Osteocyte (in vitro differentiated cells): ENCODE measurements around the gene RPLP2. TPM values are rescaled to one million over a fixed set of nuclear protein-coding genes. Genes with fewer than 3 reads are reported as not detected.

Source experiments
- DNase-seq: peaks from one replicate; pipeline ENCODE4 v3.0.0; 2021; ENCODE audit warnings: mixed read lengths; ENCODE audit not compliant: unreplicated experiment; ENCODE audit errors: extremely low spot score
- H3K27ac Mint-ChIP-seq: one replicate; pipeline ENCODE4 v1.8.0; 2021; ENCODE audit warnings: mild to moderate bottlenecking, mixed read lengths; ENCODE audit not compliant: unreplicated experiment
- H3K27me3 Mint-ChIP-seq: one replicate; pipeline ENCODE4 v1.8.0; 2021; ENCODE audit warnings: mixed read lengths; ENCODE audit not compliant: unreplicated experiment
- H3K36me3 Mint-ChIP-seq: one replicate; pipeline ENCODE4 v1.8.0; 2021; ENCODE audit warnings: mixed read lengths; ENCODE audit not compliant: unreplicated experiment
- H3K4me1 Mint-ChIP-seq: one replicate; pipeline ENCODE4 v1.8.0; 2021; ENCODE audit warnings: mixed read lengths; ENCODE audit not compliant: unreplicated experiment
- H3K4me3 Mint-ChIP-seq: one replicate; pipeline ENCODE4 v1.8.0; 2021; ENCODE audit warnings: mild to moderate bottlenecking, moderate library complexity, mixed read lengths; ENCODE audit not compliant: unreplicated experiment
- H3K9me3 Mint-ChIP-seq: one replicate; pipeline ENCODE4 v1.8.0; 2021; ENCODE audit warnings: mixed read lengths; ENCODE audit not compliant: unreplicated experiment
- total RNA-seq: library from RNA; stranded (reverse); gene quantifications from 2 replicates; pipeline ENCODE4 v1.2.1, GENCODE V29; 2021
- TF ChIP-seq, protein P1 (sequence below): fragments of 200-600 bp; sonication (generic); IDR thresholded peaks from 2 replicates; pipeline ENCODE4 v1.5.0; 2021; ENCODE audit warnings: antibody characterized with exemption, mild to moderate bottlenecking, moderate library complexity

Gene RPLP2
- total RNA-seq, 1 donor from 2014 or later, result 1,500 TPM

DNA sequence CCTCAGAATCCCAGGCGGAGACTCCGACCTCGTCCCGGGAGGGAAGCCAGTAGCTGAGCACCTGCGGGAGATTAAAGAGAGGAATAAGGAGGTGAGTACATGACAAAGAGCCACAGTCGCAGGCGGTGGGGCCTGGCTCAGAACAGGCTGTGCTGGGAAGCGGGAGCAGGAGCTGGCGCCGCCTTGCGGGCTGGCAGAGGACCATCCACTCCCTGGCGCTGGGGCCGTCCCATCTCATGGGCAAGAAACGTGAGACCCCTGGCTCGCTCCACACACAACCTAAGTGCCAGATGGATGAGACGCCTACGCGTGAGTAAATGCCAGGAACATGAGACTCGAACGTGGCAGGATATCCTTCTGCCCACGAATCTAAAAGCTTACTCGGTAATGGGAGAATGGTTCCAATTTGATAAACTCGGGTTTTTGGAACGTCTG lies 26.2 kb upstream of the RPLP2 start:
- Mint-ChIP-seq H3K27me3 (no peaks in the 10 kb centered on the region), H3K9me3 (no peaks in the 10 kb centered on the region), H3K4me3 (no peak overlapping the region), H3K4me1 (peaks cover 12% of the 10 kb centered on the region), H3K36me3 (peaks cover 3% of the 10 kb centered on the region), H3K27ac (peak overlapping the region; percentile 80)
- TF ChIP-seq, protein P1, sequence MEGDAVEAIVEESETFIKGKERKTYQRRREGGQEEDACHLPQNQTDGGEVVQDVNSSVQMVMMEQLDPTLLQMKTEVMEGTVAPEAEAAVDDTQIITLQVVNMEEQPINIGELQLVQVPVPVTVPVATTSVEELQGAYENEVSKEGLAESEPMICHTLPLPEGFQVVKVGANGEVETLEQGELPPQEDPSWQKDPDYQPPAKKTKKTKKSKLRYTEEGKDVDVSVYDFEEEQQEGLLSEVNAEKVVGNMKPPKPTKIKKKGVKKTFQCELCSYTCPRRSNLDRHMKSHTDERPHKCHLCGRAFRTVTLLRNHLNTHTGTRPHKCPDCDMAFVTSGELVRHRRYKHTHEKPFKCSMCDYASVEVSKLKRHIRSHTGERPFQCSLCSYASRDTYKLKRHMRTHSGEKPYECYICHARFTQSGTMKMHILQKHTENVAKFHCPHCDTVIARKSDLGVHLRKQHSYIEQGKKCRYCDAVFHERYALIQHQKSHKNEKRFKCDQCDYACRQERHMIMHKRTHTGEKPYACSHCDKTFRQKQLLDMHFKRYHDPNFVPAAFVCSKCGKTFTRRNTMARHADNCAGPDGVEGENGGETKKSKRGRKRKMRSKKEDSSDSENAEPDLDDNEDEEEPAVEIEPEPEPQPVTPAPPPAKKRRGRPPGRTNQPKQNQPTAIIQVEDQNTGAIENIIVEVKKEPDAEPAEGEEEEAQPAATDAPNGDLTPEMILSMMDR, result peak; percentile 85
- DNase-seq, result peak; percentile 91

DNA sequence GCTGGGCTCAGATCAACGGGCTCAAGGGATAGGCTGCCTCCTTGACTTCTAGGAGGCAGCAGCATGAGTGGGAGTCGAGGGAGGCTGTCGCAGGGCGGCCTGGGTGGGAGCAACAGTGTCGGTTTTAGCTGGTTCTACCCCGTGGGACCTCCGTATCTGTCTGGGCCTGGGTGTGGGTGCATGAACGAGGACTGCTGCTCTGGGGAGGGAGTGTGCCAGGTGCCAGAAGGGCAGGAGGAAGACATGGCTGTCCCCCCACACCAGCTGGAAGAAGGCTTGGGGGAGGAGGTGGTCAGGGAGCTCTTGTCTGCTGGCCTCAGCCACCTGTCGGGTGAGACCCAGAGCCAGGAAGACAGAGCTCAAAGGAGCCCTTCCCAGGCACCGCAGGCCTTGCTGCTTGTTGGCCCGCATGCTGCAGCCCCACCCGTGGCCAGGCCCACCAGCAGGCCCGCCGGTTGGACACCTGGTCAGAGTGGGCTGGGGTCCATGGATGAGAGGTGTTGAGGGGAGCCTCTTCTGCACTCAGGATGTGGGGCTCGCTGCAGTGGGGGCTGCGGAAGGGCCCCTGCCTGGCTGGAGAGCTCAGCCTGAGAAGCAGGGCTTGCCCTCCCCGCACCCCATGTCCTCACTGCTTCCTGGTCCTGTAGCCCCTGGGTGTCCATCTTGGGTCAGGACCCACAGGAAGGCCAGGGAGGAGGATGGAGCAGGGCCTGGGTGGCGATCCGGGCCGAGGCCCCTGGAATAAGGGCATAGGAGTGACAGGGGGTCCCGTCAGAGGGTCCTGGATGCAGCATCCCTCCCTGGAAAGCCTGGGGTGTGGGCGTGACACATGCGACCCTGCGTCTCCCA lies 23.3 kb upstream of the RPLP2 start:
- Mint-ChIP-seq H3K27ac (no peak overlapping the region), H3K36me3 (peaks cover 3% of the 10 kb centered on the region), H3K9me3 (no peaks in the 10 kb centered on the region), H3K4me1 (peaks cover 15% of the 10 kb centered on the region), H3K27me3 (no peaks in the 10 kb centered on the region), H3K4me3 (no peak overlapping the region)
- TF ChIP-seq, protein P1, result no peak
- no peak for DNase-seq

DNA sequence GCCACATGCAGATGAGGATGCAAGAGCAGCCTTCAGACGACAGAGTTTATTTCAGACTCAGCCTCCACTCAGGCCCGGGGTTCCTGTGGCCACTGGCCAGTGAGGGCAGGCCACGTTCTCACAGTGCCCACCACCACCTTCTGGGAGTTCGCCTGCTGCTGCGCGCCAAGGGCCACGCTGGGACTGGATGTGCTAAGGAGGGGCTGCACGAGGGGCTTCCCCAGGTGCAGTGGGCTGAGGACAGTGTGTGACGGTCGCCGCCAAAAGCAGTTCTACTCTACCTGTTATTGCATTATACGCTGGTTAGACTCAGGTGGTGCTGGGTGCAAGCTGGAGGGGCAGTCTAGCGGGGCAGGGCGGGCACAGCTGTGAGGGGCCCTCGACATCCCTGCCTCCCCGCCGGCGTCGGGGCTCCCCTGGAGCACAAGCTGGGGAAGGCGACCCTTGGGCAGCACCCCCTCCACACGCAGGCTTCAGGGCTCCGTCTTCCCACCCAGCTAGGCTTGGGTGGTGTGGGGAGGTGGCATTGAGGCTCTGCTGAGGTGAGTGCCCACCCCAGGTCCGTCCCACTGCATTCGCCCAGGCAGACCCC lies 22.6 kb upstream of the RPLP2 start:
- H3K9me3 Mint-ChIP-seq, result no peaks in the 10 kb centered on the region
- DNase-seq, result no peak
- TF ChIP-seq, protein P1, result no peak
- no peak overlapping the region for H3K4me3 Mint-ChIP-seq
- peaks cover 3% of the 10 kb centered on the region for H3K36me3 Mint-ChIP-seq
- peaks cover 15% of the 10 kb centered on the region for H3K4me1 Mint-ChIP-seq
- no peak overlapping the region for H3K27ac Mint-ChIP-seq
- H3K27me3 Mint-ChIP-seq, result no peaks in the 10 kb centered on the region

DNA sequence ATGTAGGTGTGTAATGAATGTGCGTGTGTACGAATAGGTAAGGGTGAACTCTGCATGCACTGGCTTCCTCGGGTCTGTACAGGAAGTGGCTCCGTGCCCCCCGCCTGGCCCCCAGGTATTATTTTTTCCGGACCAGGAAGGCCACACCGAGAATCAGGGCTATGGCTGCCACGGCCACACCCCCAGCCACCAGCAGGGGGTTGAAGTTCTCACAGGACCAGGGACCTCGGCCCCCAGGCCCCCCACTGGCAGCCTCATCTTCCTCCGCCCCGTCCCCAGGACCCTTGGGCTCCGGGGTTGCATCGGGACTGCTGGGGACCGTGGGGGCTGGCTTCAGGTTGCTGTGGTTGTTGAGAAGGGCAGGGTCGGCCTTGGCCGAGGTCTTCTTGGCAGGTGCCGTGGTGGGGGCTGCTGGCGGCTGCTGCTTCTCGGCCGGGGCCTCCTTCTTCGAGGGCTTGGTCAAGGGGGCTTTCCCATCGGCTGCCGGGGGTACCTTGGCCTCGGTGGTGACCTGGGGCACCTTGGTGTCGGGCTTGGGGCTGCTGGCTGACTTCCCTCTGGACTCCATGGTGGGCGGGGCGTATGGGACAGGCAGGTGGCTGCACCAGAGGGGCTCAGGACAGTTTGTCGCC lies 21.6 kb upstream of the RPLP2 start:
- no peak for DNase-seq
- Mint-ChIP-seq H3K9me3 (no peaks in the 10 kb centered on the region), H3K27ac (no peak overlapping the region), H3K4me3 (no peak overlapping the region), H3K36me3 (peaks cover 3% of the 10 kb centered on the region), H3K4me1 (peaks cover 12% of the 10 kb centered on the region), H3K27me3 (no peaks in the 10 kb centered on the region)
- TF ChIP-seq, protein P1, result no peak
